NCI-H446 treated with DMSO at 0.1 percent for 48 hours (cell line): ENCODE measurements around the gene CHFR.
"Not testable (repeated sequence)": the region's sequence is repeated elsewhere in the genome, so short reads cannot be mapped to it uniquely, and the experiment has no call there.

ENCODE experiments used
- DNase-seq: peaks from one replicate; lab custom pipeline; 2025; lab: John Stamatoyannopoulos, UW

The CHFR gene

GRCh38 chr12:132874620-132875019, 12.8 kb downstream of the CHFR start:
- not testable (repeated sequence) for DNase-seq

- no peak for DNase-seq
Measured at GRCh38 chr12:132874175-132874574, 13.2 kb downstream of the CHFR start.

- DNase-seq = no peak
Measured at GRCh38 chr12:132873724-132874123, 13.7 kb downstream of the CHFR start.

- DNase-seq = no peak
Measured at GRCh38 chr12:132872975-132873421, 14.4 kb downstream of the CHFR start.

DNA sequence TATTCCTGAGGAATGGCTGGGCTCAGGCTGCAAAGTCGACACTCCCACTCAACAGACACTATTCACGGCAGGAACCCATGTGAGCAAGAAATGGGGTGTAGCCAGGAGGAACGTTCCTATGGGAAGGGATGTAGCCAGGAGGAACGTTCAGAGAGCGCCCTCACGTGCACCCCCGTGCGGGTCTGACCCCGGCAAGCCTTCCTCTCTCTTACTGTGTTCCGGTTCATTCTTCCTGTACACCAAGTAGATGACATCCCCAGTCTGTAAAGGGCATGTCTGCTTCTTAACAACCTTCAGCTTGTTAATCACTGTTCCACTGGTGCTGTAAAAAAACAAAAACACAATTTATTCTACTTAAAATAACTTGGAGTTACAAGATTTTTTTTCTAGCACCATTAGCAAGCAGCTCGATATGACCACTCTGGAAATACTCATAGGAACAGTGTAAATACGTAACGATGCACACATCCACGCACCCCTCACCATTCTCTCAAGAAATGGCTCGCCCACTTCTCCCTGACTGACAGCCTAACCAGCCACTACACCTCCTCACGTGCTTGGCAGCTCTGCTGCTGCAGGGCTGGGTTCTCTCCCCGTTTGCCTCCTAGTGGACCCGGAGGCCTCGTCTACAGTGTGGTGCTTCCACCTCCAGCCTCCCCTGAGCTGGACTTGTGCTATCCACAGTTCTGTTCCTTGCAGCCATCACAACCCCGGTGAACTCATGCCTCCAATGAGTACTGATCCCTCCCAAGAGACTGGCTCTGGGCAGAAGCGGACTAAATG, 15.1 kb downstream of the CHFR start:
- DNase-seq = no peak

- DNase-seq = no peak
Measured at GRCh38 chr12:132869551-132869950, 17.9 kb downstream of the CHFR start.

DNA sequence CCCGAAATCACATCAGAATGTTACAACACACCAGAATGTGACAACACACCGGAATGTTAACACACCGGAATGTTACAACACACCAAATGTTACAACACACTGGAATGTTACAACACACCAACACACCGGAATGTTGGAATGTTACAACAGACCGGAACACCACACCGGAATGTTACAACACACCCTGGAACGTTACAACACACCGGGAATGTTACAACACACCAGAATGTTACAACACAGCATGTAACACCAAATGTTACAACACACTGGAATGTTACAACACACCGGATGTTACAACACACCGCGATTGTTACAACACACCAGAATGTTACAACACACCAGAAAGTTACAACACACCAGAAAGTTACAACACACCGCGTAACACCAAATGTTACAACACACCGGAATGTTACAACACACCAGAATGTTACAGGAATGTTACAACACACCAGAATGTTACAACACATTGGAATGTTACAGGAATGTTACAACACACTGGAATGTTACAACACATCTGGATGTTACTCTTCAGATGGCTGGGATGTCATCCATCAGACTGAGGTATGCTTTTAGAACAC, 21.1 kb downstream of the CHFR start:
- no peak for DNase-seq

DNA sequence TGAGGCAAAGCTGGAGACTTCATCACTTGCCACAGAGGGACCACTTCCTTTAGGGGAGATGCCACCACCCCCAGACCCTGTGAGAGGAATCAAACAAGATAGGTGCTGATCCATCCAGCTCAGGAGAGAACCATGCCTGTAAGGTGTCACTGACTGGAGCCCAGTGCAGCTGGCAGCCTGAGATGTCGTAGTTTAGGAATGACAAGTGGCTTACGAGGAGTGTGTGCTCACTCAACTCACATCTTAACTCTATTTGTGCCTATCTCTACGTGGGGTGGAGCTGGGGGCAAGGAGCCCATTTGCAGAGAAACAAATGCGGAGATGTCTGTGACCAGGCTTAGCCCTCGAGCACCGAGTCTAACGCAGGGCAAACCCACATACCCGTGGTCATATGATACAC, 25.8 kb downstream of the CHFR start:
- no peak for DNase-seq

DNA sequence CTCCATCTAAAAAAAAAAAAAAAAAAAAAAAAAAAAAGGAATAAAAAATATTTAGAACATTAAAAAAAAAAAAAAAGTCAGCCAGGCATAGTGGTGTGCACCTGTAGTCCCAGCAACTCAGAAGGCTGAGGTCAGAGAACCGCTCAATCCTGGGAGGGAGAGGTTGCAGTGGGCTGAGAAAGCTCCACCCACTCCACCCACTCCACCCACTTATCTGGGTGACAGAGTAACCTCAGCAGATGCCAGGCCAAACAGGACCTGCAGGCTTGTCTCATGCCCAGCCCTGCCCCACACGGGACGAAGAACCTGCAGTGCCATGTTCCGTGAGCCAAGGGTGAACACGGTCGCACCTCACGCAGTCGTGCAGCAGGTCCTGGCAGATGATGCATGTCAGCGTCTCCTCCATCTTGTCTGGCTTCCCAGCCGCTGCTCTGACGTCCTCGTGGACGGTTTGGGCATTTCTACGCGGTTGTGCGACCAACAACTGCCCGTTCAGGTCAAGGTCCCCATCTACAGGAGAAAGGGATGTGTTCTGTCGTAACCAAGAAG, 28.6 kb downstream of the CHFR start:
- DNase-seq = no peak

DNA sequence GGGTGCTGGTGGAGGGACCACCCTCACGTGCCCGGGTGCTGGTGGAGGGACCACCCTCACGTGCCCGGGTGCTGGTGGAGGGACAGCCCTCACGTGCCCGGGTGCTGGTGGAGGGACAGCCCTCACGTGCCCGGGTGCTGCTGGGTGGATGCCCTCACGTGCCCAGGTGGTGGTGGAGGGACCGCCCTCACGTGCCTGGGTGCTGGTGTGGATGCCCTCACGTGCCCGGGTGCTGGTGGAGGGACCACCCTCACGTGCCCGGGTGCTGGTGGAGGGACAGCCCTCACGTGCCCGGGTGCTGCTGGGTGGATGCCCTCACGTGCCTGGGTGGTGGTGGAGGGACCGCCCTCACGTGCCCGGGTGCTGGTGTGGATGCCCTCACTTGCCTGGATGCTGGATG, 30.4 kb downstream of the CHFR start:
- DNase-seq = not testable (repeated sequence)

- DNase-seq = no peak
Measured at GRCh38 chr12:132856581-132856980, 30.8 kb downstream of the CHFR start.

- DNase-seq = not testable (repeated sequence)
Measured at GRCh38 chr12:132855211-132855610, 32.2 kb downstream of the CHFR start.

GRCh38 chr12:132853285-132854092, 33.9 kb downstream of the CHFR start:
- no peak for DNase-seq

DNA sequence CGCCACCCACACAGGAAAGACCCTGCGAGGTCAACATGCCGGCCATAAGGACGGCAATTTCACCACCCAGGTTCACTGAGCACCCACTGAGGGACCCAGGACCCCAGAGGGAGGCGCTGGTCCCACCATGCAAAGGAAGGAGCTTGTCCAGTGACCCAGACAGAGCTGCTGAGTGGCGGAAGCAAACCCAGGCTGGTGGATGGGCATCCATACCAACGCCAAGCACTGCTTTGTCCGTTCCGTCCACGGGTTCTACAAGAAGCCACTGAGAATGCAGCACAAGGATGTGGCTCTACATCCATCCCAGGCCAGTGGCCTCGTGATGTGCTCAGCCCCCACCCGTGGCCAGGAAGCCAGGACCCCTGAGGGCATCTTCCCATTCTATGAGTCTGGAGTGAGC, 34.9 kb downstream of the CHFR start:
- DNase-seq = no peak

GRCh38 chr12:132851465-132851864, 35.9 kb downstream of the CHFR start:
- no peak for DNase-seq

- DNase-seq = no peak
Measured at GRCh38 chr12:132850291-132850690, 37.1 kb downstream of the CHFR start.

- DNase-seq = no peak
Measured at GRCh38 chr12:132848521-132848920, 38.9 kb downstream of the CHFR start.

- DNase-seq = no peak
Measured at GRCh38 chr12:132847363-132848356, 39.7 kb downstream of the CHFR start.

DNA sequence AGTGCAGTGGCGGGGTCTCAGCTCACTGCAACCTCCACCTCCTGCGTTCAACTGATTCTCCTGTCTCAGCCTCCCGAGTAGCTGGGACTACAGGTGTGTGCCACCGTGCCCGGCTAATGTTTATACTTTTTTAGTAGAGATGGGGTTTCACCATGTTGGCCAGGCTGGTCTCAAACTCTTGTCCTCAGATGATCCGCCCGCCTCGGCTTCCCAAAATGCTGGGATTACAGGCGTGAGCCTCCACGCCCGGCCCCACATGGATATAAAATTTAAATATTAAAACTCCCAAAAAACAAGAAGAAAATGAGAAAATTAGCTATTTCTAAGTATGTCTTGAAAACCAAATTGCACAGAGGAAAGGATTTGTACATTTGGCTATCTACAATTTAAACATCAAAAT, 42.7 kb downstream of the CHFR start:
- not testable (repeated sequence) for DNase-seq

DNA sequence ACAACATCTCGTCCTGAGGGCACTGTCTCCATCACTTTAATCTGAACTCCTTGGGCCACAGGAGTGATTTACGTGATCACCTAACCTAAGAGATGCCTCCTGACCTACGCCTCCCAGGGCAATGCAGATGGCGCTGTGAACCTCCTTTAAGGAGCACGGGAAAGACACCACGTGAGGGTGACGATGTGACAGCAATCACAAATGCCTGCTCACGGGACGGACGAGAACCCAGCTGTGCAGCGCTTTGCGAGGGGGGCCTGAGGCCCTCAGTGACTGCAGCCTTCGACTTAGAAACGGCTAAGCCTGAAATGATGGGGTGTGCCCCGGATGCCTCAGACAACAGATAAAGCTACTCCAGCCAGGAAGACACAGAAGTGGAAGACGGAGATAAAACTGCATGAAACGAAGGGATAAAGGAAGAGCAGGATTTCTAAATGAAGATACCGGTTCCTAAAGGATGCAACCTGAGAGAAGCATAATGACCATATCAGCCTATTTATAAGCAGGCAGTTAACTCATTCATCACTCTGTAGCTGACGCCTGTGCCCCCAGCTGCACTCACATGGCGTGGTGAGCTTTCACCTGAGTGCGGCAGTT, 44.9 kb downstream of the CHFR start:
- no peak for DNase-seq

- DNase-seq = no peak
Measured at GRCh38 chr12:132841151-132841550, 46.3 kb downstream of the CHFR start.
